ENCODE measurements around the gene RASA3.

GRCh38 chr13:114005206-114005724 is 127.2 kb downstream of the RASA3 start:
- no peak for TF ChIP-seq POLR2AphosphoS5 (IDR thresholded peaks at IDR 0.05; ENCODE audit: insufficient read depth, low read depth, low read length)
- no peak for TF ChIP-seq EZH2 (IDR thresholded peaks at IDR 0.05; ENCODE audit: borderline replicate concordance, low read depth, low read length, severe bottlenecking)
- TF ChIP-seq POLR2A (IDR thresholded peaks at IDR 0.05; ENCODE audit: low read depth, low read length) = no peak

All from endothelial cell of umbilical vein (primary cell).